Activated T-helper 1 cell treated with Interleukin-2 at 50 U/mL for 16 hours (primary cell): Measurements from ENCODE around the gene UGT1A6.
"Not testable (repeated sequence)": the region's sequence is repeated elsewhere in the genome, so short reads cannot be mapped to it uniquely, and the experiment has no call there.

Experiments used
- DNase-seq: peaks from one replicate; pipeline ENCODE4 v3.0.0-alpha.2; 2020; ENCODE audit warnings: low read depth

Gene UGT1A6

DNA sequence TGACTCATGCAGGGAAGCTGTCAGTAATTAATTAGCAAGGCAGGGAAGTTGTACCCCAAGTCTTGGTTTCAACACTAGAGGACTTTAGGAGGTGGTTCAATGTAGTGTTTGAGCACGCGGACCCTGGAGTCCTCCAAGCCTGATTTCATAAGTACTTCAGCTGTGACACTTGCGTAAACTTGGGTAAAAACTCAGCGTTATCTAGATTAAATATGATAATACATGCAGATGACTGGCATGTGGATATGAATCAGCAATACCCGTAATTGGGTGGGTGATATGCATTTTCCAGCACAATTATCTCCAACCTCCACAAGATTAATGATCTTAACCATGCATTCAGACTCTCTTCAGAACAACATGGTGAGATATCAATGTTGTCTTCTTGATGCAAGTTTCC lies 5.8 kb upstream of the UGT1A6 start:
- DNase-seq: no peak

DNA sequence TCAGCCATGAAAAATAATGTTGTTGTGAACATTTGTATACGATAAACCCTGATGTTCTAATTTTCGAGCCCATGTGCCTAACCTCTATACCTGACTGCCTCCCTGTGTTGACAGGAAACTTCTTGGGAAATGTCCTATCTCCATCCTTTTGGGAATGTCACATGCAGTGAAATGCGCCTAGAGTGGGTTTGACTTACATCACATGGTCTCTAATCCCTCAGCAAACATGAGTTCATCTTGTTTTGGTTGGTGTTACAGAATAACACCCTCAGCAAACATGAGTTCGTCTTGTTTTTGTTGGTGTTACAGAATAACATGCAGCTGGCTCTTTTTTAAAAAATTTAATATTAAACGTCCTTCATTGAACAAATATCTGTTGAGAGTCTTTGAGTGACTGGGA lies 4.3 kb upstream of the UGT1A6 start:
- no peak for DNase-seq

DNA sequence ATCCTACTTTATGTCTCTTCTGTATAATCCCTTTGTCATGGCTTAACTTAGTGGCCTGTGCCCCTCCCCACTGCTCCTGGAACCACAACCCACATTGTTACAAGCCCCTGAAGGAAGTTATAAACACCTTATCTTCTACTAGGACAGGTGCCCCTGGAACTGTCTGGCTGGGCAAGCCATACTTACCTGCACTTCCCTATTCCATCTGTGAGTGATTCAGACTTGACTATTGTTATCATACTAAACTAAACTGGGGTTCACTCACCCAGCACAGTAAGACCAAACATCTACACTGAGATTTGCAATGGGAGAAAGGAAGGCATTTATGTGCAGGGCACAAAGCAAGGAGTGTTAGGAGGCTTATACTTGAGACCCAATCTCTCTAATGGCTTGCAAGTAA lies 3.7 kb upstream of the UGT1A6 start:
- DNase-seq: no peak

DNA sequence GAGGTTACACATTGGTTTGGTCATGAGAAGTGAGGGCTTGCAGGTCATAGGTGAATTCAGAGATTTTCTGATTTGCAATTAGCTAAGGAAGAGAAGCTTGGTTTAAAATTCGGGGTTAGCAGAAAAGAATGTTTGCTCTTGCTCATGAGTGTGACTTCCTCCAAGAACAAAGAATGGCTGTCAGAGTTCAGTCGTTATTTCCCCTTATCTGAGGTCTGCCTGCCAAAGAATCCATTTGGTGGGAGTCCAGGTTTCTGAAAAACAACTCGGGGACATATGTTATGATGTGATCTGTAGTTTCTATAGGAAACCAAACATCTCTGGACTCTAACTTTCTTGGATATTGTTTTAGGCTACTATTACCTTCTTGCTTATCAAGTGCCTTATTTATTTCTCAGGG lies 3.2 kb upstream of the UGT1A6 start:
- DNase-seq: no peak

DNA sequence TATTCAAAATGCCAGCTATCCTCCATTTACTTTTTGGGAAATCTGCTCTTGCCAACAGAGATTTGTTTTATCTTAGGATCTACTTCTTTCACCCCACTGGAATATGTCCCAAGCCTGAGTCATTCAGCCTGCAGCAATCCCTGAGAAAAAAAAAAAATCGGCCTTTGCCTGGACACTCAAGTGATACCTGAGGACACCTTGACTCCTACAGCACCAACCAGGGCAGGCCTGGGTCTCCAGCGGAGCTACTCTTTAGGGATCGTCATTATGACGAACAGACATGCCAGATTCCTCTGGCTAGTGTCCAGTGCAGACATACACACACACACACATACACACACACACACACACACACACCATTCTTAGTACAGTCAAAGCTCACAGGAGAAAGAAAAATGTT lies 2.2 kb upstream of the UGT1A6 start:
- no peak for DNase-seq

GRCh38 chr2:233691443-233692433 lies 952 bp upstream of the UGT1A6 start:
- DNase-seq: no peak

DNA sequence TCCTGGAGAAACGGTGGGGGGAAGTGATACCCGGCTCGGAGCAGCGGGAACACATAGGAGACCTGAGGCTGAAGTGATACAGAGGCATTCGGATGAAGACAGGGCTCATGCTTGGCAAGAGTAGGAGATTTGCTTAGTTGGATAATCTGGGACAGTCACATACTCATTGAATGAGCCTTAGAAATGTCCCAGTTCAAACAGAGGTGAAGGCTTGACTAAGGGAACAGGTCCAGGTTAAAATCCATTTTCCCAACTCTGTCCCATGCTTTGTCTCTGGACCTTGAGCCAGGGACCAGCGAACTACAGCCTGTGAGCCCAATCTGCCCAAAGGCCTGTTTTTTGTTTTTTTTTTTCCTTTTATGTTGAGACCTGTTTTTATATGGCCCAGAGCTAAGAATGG lies 1.3 kb downstream of the UGT1A6 start:
- DNase-seq: no peak

- no peak for DNase-seq
Measured at GRCh38 chr2:233698740-233699139, 6.0 kb downstream of the UGT1A6 start.

DNA sequence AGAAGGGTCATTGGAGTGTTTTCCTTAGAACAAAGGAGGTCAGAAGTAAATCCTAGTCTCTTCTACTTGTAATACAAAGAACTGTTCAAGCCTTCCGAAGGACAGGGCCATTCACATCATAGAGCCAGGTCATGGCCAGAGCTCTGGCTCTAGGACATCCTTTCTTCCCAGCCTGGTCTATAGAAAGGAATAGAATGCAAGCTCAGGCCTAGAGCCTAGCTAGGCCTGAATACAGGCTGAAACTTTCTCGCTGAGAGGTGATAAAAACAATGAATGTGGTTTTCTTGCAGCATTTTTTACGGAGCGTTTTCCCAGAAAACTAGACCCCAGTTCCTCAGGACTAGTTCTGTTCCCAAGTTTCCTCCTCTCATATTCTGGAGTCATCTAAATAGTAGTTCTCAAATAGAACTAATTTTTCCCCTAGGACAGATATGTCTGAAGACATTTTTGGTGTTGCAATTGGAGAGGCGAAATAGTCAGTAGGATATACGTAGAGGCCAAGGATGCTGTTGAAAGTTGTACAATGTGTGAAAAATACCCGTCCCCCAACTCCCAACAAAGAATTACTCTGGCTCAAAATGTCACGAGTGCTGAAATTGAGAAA lies 6.8 kb downstream of the UGT1A6 start:
- no peak for DNase-seq

- no peak for DNase-seq
Measured at GRCh38 chr2:233700028-233700635, 7.4 kb downstream of the UGT1A6 start.

- not testable (repeated sequence) for DNase-seq
Measured at GRCh38 chr2:233700842-233701241, 8.2 kb downstream of the UGT1A6 start.

- DNase-seq: no peak
Measured at GRCh38 chr2:233702238-233702637, 9.5 kb downstream of the UGT1A6 start.

GRCh38 chr2:233705911-233706506 lies 13.3 kb downstream of the UGT1A6 start:
- DNase-seq: no peak

DNA sequence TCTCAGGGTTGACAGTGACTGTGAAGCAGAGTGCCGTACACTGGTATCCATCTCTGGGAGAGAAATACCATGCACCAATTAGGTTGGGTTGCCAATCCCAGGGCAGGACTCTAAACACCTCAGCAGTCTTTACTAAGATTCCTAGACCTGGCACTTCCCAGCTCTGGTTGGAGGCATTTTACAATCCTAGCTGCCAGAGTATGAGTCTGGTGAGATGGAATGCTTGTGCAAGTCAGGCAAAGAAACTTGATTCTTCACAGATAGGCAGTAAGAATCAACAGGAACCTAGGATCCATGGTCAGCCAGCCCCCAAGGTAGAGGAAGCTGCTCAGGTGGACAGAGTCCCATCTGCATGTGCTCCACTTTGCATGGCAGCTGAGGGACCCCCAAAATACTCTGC lies 14.0 kb downstream of the UGT1A6 start:
- no peak for DNase-seq

- no peak for DNase-seq
Measured at GRCh38 chr2:233707940-233708644, 15.4 kb downstream of the UGT1A6 start.

DNA sequence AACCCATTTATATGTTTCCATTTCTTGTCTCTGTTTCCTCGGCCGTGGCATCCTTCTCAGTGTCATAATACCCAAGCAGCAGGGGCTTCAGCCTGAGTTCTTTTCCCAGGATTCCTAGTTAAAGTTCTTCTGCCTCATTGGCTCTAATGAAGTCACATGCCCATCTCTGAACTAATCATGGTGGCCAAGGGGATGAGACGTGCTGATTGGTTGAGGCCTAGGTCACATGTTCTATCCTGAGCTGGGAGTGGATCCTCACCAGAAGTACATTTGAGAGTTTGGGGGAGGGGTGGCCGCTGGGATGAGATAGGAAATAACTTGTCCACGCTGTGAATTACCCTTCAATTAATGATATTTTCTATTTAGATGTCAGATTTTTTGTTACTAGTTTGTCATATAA lies 16.3 kb downstream of the UGT1A6 start:
- no peak for DNase-seq

- peak; percentile 30 for DNase-seq
Measured at GRCh38 chr2:233711312-233712008, 18.8 kb downstream of the UGT1A6 start.

DNA sequence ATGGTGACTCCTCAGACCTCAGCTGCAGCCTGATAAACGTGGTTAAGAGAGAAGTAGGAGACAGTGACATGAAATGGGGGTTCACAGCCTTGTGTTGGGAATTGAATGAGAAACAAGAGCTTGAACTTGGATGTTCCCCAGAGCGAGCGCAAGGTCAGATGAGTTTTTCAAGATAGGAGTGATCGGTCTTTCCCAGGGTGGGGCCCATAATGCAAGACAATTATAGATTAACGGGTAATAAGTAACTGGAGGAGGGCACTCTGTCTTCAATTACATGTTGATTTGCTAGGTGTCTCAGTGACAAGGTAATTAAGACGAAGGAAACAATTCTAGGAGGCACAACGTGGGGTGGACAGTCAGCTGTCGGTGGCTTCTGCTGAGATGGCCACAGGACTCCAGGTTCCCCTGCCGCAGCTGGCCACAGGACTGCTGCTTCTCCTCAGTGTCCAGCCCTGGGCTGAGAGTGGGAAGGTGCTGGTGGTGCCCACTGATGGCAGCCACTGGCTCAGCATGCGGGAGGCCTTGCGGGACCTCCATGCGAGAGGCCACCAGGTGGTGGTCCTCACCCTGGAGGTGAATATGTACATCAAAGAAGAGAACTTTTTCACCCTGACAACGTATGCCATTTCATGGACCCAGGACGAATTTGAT lies 20.0 kb downstream of the UGT1A6 start, which contains the start of gene UGT1A5:
Gene UGT1A5 (plus strand): TSS at position 297 of the 651 bp plus-strand sequence. CDS start 85 bp downstream, at position 382.
- DNase-seq: no peak

- no peak for DNase-seq
Measured at GRCh38 chr2:233713262-233713615, 20.5 kb downstream of the UGT1A6 start.

- no peak for DNase-seq
Measured at GRCh38 chr2:233714121-233714520, 21.4 kb downstream of the UGT1A6 start.

DNA sequence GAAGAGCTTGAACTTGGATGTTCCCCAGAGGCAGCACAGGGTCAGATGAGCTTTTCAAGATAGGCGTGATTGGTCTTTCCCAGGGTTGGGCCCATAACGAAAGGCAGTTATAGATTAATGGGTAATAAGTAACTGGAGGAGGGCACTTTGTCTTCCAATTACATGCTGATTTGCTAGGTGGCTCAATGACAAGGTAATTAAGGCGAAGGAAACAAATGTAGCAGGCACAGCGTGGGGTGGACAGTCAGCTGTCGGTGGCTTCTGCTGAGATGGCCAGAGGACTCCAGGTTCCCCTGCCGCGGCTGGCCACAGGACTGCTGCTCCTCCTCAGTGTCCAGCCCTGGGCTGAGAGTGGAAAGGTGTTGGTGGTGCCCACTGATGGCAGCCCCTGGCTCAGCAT lies 25.9 kb downstream of the UGT1A6 start, which contains the start of gene UGT1A4:
Gene UGT1A4 (plus strand): TSS at position 185 of the 400 bp plus-strand sequence. CDS start 85 bp downstream, at position 270.
- no peak for DNase-seq
